HG02571 (cell line): ENCODE measurements around the gene OAS2.

Experiments
- ATAC-seq: cut with Tn5 transposase; IDR thresholded peaks from one replicate; pipeline ENCODE4 v1.9.1; 2021; ENCODE audit warnings: mild to moderate bottlenecking, moderate library complexity; ENCODE audit not compliant: unreplicated experiment

OAS2 gene

DNA sequence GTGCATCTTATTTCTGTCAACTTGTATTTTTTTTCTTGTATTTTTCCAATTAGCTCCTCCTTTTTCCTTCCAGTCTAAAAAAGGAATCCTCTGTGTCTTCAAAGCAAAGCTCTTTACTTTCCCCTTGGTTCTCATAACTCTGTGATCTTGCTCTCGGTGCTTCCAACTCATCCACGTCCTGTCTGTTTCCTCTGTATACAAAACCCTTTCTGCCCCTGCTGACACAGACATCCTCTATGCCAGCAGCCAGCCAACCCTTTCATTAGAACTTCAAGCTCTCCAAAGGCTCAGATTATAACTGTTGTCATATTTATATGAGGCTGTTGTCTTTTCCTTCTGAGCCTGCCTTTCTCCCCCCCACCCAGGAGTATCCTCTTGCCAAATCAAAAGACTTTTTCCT, 32.4 kb downstream of the OAS2 start:
- no peak for ATAC-seq

DNA sequence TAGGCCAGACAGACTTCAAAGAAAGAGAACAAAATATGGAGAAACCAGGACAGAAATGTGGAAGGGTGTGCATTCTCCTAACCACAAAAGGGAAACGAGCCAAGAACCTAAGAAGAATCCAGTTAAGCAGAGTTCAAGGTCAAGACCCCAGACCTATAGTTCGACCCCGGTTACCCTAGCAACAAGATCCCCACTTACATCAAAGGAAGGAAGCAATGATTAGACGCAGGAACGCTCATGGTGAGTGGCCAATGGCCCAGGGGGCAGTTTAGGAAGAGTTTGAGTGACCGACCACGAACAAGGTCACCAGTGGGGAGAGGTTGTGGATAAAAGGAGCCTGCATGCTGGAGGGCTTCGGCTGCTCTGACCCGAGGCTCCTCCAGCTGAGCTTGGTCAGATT, 36.2 kb downstream of the OAS2 start:
- ATAC-seq = no peak

- ATAC-seq = no peak
Observed at GRCh38 chr12:113016796-113017195, 38.5 kb downstream of the OAS2 start.

DNA sequence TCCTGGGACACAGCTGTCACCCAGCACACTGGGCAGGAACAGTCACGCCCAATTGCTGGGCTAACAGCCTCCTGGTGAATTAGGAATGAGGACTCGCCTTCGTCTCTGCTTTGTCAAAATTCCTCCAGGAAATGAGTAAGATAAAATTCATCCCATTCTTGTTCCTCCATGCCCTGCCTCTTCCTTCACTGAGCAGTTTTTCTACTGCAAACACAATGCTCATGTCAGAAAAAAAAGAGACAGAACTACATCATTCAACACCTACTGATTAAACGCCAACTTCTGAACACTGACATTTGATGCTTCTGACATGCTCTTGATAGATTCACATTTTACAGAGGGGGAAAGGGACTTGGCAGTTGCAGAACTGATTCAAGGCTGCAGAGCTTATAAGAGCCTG, 40.7 kb downstream of the OAS2 start:
- no peak for ATAC-seq

- no peak for ATAC-seq
Observed at GRCh38 chr12:113021500-113021899, 43.2 kb downstream of the OAS2 start.

DNA sequence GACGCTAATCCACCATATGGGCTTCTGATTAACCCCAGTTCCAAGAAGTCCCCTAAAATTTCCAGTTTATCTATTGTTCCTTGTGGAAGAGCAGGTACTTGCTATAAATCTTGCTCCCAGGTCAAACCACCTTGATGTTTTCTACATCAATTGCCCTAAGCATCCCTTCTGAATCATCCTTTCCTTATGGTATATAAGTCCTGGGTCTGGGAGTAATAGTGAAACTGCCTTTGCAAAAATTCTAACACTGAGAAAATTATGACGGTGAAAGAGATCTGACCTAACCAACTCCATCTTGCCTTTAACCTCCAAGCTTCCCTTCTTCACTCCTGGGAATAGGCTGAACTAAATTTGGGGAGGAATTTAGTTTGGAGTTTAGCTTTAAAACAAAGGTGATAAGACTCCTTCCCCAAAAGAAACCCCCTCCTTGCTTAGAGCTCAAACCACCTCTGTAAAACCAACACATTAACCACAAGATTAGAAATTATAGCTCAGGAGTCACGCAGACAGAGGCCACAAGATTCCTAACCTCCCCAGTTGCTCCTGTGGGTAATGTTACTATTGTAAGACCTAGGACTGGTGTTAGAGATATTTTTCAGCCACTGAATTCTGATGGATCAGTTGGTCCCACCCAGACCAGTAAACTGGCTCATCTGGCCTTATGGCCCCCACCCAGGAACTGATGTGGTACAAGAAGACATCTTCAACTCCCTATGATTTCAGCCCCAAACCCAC, 44.4 kb downstream of the OAS2 start:
- ATAC-seq = no peak

DNA sequence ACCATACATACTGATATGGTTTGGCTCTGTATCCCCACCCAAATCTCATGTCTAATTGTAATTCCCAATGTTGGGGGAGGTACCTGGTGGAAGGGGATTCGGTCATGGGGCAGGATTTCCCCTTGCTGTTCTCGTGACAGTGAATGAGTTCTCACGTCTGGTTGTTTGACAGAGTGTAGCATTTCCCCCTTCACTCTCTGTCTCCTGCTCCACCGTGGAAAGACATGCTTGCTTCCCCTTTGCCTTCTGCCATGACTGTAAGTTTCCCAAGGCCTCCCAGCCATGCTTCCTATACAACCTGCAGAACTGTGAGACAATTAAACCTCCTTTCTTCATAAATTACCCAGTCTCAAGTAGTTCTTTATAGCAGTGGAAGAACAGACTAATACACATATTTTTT, 49.4 kb downstream of the OAS2 start:
- no peak for ATAC-seq

GRCh38 chr12:113030875-113031525, 52.7 kb downstream of the OAS2 start:
- ATAC-seq = no peak

DNA sequence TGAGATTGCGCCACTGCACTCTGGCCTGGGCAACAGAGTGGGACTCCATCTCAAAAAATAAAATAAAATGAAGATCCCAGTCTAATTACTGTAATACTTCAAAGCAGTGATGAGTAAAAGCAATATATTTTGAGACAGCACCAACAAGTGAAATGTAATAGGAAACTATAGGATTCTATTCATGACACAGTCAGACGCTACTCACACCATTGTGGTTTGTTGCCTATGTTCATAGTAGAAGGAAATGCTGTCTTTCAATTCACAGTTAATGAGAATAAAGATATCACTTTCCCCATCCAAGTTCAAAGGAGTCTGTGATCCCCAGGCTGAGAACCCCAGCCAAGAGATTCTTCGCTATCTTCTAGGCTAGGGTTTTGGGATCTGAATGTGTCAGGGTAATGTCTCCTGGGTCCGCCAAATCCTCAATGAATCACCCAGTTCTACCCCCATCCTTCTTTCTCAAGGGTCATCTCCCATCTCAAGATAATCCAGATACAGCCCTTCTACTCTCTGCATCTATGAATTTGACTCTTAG, 61.7 kb downstream of the OAS2 start:
- ATAC-seq = no peak

DNA sequence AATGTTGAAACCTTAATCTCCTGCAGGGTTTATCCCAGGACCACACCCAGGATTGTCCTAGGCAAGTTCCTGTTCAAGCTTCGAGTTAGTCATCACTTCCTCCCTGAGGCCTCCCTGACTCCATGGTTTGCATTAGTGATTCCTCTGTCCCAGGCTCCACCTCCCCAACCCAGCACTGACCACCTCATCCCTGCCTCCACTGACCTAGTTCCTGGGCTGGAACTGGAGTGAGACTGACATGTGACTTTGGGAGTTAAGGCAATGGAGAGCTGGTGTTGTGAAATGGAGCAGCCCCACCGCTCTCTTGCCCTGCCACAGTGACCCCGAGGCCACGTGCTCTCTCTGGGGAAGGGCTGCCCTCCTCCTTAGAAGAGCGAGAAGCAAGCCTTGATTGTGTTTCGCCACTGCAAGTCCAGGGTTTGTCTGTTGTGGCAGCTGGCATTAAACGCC, 62.4 kb downstream of the OAS2 start:
- no peak for ATAC-seq

GRCh38 chr12:113041560-113041959, 63.2 kb downstream of the OAS2 start:
- no peak for ATAC-seq

DNA sequence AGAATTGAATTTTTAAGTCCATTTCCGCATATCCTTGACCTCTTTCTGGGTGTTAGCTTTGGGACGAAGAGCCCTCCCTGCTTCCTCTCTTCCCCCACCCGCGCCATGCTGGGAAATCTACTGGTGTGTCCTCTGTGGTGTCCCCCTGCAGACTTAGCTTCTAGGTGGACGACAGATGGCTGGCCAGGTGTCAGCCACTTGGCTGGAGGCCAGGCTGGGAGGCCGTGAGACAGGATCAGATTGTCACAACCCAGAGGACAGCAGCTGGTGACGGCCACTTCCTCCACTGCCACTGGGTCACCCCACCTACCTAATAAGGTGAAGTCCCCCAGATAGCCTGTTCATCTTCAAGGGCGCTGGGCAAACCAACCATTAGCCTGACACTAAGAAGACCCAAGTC, 64.9 kb downstream of the OAS2 start:
- ATAC-seq = no peak

DNA sequence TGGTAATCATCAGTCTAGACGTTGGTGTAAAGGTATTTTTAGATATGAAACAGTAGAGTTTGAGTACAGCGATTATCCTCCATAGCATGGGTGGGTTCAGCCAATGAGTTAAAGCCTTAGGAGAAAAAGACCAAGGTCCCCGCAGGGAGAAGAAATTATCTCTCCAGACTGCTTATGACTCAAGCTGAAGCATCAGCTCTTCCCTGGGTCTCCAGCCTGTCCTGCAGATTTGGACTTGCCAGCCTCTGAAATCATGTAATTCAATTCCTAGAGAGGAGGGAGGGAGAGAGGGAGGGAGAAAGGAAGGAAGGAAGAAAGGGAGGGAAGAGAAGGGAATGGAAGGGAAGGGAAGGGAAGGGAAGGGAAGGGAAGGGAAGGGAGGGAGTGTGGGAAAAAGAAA, 66.2 kb downstream of the OAS2 start:
- ATAC-seq = no peak

DNA sequence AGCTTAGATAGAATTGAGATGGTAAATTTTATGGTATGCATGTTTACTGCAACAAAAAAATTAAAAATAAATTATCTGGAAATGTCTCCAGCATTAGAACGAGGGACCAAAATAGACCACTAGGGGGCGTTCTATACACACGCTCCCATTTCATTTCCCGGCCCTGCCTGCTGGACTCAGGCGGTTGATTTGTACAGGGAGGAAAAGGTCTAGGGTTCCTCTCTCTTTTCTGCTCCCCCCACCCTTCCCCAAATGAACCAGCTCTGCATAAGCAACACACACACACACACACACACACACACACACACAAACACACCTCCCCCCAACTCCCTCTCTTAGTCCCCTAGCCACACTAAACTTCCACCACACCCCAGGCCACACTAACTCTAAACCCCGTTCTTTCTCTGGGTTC, 70.4 kb downstream of the OAS2 start:
- ATAC-seq = no peak

DNA sequence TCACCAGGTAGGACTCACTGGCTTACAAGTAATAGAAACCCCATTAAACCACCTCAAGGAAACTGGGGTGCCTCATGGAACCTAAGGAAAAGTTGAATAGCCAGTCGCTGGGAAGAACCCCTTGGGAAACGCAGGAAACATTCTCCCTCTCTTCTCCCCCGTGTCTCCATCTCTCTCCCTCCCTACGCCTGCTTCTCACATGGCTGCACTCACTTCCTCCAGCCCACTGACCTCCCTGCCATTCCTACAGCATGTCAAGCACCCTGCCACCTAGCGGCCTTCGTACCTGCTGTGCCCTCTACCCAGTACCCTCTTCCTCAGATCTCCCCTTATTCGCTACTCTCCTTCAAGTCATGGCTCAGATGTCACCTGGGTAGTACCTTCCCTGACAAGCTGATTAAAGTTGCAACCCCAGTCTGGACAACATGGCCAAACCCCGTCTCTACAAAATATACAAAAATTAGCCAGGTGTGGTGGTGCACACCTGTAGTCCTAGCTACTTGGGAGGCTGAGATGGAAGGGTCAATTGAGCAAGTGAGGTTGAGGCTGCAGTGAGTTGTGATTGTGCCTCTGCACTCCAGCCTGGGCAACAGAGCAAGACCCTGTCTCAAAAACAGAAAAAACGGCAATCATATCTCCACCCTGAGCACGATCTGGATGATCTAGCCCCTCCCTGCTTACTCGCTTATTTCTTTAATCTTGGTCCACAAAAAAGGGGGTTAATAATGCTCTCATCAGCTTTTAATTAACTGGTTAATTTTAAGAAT, 71.8 kb downstream of the OAS2 start:
- no peak for ATAC-seq

DNA sequence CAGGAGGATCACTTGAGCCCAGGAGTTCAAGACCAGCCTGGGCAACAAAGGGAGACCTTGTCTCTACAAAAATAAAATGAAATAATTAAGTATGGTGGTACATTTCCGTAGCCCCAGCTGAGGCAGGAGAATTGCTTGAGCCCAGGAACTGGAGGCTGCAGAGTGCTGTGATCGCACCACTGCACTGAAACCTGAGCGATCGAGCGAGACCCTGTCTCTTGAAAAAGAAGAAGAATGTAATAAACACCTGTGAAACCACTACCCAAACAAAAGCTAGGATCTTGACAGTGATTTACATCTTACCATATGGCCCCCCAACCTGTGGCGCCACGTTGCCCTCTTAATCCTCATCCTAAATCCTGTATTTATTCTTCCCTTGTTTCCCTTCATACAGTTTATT, 72.5 kb downstream of the OAS2 start:
- no peak for ATAC-seq

DNA sequence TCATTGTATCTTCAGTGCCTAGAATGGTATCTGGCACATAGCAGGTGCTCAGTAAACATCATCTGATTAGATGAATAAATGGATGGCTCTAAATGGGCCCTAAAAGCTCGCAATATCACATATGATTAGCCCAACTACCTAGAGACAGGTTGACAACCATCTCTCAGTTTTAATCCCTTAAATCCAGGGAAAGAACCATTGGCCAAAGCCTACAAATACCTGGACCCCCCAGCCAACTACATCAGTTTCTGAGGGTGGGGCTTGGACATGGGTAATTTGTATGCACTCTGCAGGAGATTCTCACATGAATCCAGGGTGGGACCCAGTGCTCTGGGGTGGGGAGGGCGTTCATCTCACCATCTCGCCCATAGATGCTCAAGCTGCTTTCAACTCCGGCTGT, 73.4 kb downstream of the OAS2 start:
- no peak for ATAC-seq

DNA sequence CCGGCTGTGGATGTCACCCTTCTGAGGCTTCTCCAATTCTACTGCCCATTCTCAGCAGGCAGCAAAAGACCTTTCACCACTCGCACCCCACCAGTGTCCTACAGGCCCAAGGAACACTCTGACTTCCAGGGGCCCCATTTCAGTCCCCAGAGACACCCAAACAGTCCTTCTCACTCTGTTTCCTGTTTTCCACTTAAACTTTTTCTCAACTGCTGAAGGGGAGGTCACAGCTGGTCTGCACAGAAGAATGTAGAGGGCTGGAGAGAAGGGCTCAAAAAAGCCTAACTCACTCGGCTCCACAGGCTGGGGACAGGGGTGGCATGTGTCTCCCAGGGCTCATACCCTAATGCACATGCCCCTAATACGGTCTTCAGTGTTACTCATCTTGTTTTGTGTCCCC, 74.0 kb downstream of the OAS2 start:
- no peak for ATAC-seq

- ATAC-seq = no peak
Observed at GRCh38 chr12:113054948-113055486, 76.7 kb downstream of the OAS2 start.

DNA sequence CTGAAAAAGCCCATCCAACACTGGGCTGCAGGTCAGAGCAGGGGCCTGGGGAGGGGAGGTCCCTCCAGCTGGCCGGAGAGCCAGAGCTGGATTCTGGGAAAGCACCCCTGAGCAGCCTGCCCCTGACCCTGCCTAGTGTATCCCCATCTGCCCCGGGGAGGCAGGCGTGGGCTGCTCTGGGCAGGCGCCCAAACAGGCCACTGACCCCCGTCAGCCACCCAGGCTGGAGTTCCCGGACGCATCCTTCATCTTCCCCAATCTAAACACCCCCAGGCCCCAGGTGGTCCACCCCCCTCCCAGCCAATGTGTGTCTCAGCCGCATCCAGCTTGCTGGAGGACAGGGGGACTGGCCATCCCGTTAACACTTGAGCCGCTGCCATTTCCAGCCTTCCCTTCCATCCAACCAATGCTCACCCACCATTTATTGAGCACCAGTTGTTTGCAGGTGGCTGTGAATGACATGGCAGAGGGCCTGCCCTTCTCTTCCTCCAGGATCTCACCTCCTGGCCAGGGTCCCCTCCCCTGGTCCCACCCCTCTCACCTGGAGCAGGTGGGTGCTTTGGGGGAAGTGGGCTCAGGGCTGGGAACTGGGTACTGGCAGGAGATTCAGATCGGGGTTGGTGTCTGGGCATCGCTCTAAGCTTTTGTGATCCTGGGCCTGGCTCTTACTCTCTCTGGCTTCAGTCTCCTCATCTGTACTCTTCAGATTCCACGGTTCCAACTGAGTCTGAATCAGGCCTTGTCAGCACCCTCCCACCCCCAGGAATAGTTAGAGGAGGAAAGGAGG, 77.5 kb downstream of the OAS2 start:
- ATAC-seq = no peak

- ATAC-seq = no peak
Observed at GRCh38 chr12:113056381-113056630, 78.0 kb downstream of the OAS2 start.
